Astrocyte (in vitro differentiated cells and primary cell): Measurements from ENCODE around the gene C12orf43. TPM values are rescaled to one million over a fixed set of nuclear protein-coding genes. Genes with fewer than 3 reads are reported as not detected.

Experiments
- DNase-seq: peaks from one replicate; pipeline ENCODE4 v3.0.0-alpha.2; 2010; ENCODE audit warnings: low read depth
- FAIRE-seq: peaks from 2 replicates; lab custom pipeline; 2011; peaks lifted over from hg19 to GRCh38; lab: Jason Lieb, UNC
- H2AFZ ChIP-seq: 2 replicates; pipeline ENCODE4 v1.6.0; 2012; ENCODE audit warnings: low read depth, low read length, inconsistent platforms
- H3K27ac ChIP-seq: 2 replicates; pipeline ENCODE4 v1.5.1; 2011; ENCODE audit warnings: low read depth, low read length, inconsistent platforms
- H3K27me3 ChIP-seq: 2 replicates; pipeline ENCODE4 v1.6.0; 2011; ENCODE audit warnings: low read length, inconsistent platforms; ENCODE audit not compliant: insufficient read depth
- H3K36me3 ChIP-seq: 2 replicates; pipeline ENCODE4 v1.5.1; 2011; ENCODE audit warnings: low read length, inconsistent platforms; ENCODE audit not compliant: insufficient read depth
- H3K4me1 ChIP-seq: 2 replicates; pipeline ENCODE4 v1.5.1; 2011; ENCODE audit warnings: low read length, inconsistent platforms; ENCODE audit not compliant: insufficient read depth
- H3K4me2 ChIP-seq: 2 replicates; pipeline ENCODE4 v1.6.0; 2012; ENCODE audit warnings: low read length, inconsistent platforms
- H3K4me3 ChIP-seq: 2 replicates; pipeline ENCODE4 v1.5.1; 2011; ENCODE audit warnings: low read depth, mild to moderate bottlenecking, low read length, inconsistent platforms; ENCODE audit not compliant: insufficient read depth
- H3K79me2 ChIP-seq: 2 replicates; pipeline ENCODE4 v1.6.0; 2012; ENCODE audit warnings: mild to moderate bottlenecking, low read length, inconsistent platforms; ENCODE audit not compliant: insufficient read depth
- H3K9ac ChIP-seq: 2 replicates; pipeline ENCODE4 v1.6.0; 2012; ENCODE audit warnings: mild to moderate bottlenecking, low read length, inconsistent platforms
- H3K9me3 ChIP-seq: 2 replicates; pipeline ENCODE4 v1.5.1; 2012; ENCODE audit warnings: low read depth, mild to moderate bottlenecking, low read length, inconsistent platforms; ENCODE audit not compliant: insufficient read depth
- H4K20me1 ChIP-seq: 2 replicates; pipeline ENCODE4 v1.6.0; 2012; ENCODE audit warnings: low read length, inconsistent platforms; ENCODE audit not compliant: insufficient read depth
- H3K27ac Mint-ChIP-seq: one replicate; pipeline ENCODE4 v1.8.0; 2021; ENCODE audit warnings: mild to moderate bottlenecking, mixed read lengths; ENCODE audit not compliant: unreplicated experiment
- H3K27me3 Mint-ChIP-seq: one replicate; pipeline ENCODE4 v1.8.0; 2021; ENCODE audit warnings: low read depth, mixed read lengths; ENCODE audit not compliant: unreplicated experiment
- H3K36me3 Mint-ChIP-seq: one replicate; pipeline ENCODE4 v1.8.0; 2021; ENCODE audit warnings: low read depth, mixed read lengths; ENCODE audit not compliant: unreplicated experiment
- H3K4me1 Mint-ChIP-seq: one replicate; pipeline ENCODE4 v1.8.0; 2021; ENCODE audit warnings: low read depth, mixed read lengths; ENCODE audit not compliant: unreplicated experiment
- H3K4me3 Mint-ChIP-seq: one replicate; pipeline ENCODE4 v1.8.0; 2021; ENCODE audit warnings: mild to moderate bottlenecking, moderate library complexity, mixed read lengths; ENCODE audit not compliant: unreplicated experiment
- H3K9me3 Mint-ChIP-seq: one replicate; pipeline ENCODE4 v1.8.0; 2021; ENCODE audit warnings: mild to moderate bottlenecking, mixed read lengths; ENCODE audit not compliant: unreplicated experiment
- EZH2 ChIP-seq: IDR thresholded peaks from 2 replicates; pipeline ENCODE4 v1.6.1; 2012; ENCODE audit warnings: mild to moderate bottlenecking, low read length, inconsistent platforms; ENCODE audit not compliant: insufficient read depth
- total RNA-seq: library from RNA; stranded (reverse); gene quantifications from 2 replicates; pipeline ENCODE4 v1.2.1, GENCODE V29; 2021
- TF ChIP-seq, protein P1 (sequence below): IDR thresholded peaks from 2 replicates; pipeline ENCODE4 v1.5.1; 2011; ENCODE audit warnings: low read depth, mild to moderate bottlenecking, inconsistent platforms, low read length, moderate library complexity; ENCODE audit not compliant: insufficient read depth

Gene C12orf43
- total RNA-seq, 1 donor from 2014 or later: 16.2 TPM

DNA sequence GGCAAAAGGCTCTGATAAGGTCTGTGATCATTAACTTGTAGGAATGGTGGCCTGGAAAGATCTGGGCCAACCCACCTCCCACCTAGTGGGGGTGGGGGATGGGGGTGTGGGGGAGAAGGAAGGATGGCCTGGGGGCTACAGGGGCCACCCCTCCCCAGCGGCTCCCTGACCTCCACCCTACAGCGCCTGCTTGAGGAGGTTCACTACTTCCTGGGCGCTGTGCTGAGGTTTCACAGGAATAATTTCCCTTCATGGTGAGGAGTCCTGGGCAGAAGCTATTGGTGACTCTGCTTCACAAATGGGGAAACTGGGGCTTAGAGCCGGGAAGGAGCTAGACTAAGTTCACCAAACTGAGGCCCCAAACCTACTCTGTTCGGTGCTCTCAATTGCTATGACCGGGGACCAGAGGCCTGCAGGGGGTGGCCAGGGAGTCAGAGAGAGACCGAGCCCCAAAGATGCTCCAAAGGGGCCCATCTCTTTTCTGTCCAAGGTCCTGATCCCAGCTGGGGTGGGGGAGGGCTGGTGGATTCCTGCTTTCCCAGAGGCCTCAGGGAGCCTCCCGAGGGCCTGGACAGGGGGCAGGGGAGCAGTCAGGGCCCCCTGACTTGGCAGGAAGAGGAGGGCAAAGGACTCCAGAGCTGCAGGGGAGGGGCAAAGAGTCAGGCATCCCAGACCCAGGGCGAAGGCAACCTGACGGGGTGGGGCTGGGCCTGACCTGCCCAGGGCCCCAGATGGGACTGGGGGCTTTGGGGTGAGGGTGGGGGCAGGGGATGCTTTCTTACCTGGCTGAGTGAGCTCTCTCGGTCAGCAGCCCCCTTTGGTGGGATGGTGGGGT is 36.2 kb downstream of the C12orf43 start:
- Histone ChIP-seq H3K79me2 (no peaks in the 10 kb centered on the region), H3K9ac (no peak overlapping the region), H3K4me2 (no peak overlapping the region), H3K4me1 (no peaks in the 10 kb centered on the region), H3K27ac (no peak overlapping the region), H2AFZ (no peak overlapping the region), H3K9me3 (no peaks in the 10 kb centered on the region), H3K27me3 (peaks cover 2% of the 10 kb centered on the region), H3K36me3 (no peaks in the 10 kb centered on the region), H3K4me3 (no peak overlapping the region), H4K20me1 (no peaks in the 10 kb centered on the region)
- H3K9me3 Mint-ChIP-seq: no peaks in the 10 kb centered on the region
- no peaks in the 10 kb centered on the region for H3K4me1 Mint-ChIP-seq
- TF ChIP-seq EZH2: no peak
- TF ChIP-seq, protein P1, sequence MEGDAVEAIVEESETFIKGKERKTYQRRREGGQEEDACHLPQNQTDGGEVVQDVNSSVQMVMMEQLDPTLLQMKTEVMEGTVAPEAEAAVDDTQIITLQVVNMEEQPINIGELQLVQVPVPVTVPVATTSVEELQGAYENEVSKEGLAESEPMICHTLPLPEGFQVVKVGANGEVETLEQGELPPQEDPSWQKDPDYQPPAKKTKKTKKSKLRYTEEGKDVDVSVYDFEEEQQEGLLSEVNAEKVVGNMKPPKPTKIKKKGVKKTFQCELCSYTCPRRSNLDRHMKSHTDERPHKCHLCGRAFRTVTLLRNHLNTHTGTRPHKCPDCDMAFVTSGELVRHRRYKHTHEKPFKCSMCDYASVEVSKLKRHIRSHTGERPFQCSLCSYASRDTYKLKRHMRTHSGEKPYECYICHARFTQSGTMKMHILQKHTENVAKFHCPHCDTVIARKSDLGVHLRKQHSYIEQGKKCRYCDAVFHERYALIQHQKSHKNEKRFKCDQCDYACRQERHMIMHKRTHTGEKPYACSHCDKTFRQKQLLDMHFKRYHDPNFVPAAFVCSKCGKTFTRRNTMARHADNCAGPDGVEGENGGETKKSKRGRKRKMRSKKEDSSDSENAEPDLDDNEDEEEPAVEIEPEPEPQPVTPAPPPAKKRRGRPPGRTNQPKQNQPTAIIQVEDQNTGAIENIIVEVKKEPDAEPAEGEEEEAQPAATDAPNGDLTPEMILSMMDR: no peak
- H3K4me3 Mint-ChIP-seq: no peak overlapping the region
- no peaks in the 10 kb centered on the region for H3K36me3 Mint-ChIP-seq
- H3K27me3 Mint-ChIP-seq: peaks cover 2% of the 10 kb centered on the region
- H3K27ac Mint-ChIP-seq: no peak overlapping the region
- DNase-seq: no peak
- no peak for FAIRE-seq

GRCh38 chr12:120979220-120979861 is 36.9 kb downstream of the C12orf43 start:
- H3K4me1 Mint-ChIP-seq: no peaks in the 10 kb centered on the region
- no peak for FAIRE-seq
- Histone ChIP-seq H3K4me2 (no peak overlapping the region), H3K9me3 (no peaks in the 10 kb centered on the region), H3K4me3 (no peak overlapping the region), H3K79me2 (no peaks in the 10 kb centered on the region), H3K27me3 (peaks cover 2% of the 10 kb centered on the region), H3K27ac (no peak overlapping the region), H3K36me3 (no peaks in the 10 kb centered on the region), H3K9ac (no peak overlapping the region), H2AFZ (no peak overlapping the region), H3K4me1 (no peaks in the 10 kb centered on the region), H4K20me1 (no peaks in the 10 kb centered on the region)
- H3K4me3 Mint-ChIP-seq: no peak overlapping the region
- no peak for DNase-seq
- no peak overlapping the region for H3K27ac Mint-ChIP-seq
- no peaks in the 10 kb centered on the region for H3K9me3 Mint-ChIP-seq
- no peaks in the 10 kb centered on the region for H3K36me3 Mint-ChIP-seq
- TF ChIP-seq EZH2: no peak
- TF ChIP-seq, protein P1: no peak
- H3K27me3 Mint-ChIP-seq: peaks cover 2% of the 10 kb centered on the region
